Measurements from ENCODE around the gene SHISA9. TPM values are rescaled to one million over a fixed set of nuclear protein-coding genes. Genes with fewer than 3 reads are reported as not detected.

SHISA9 gene
- total RNA-seq, 1 experiment from 2014 or later, result not detected

GRCh38 chr16:12971241-12971640 lies 69.8 kb downstream of the SHISA9 start:
- CTCF ChIA-PET, result no interaction called here
- no peak overlapping the region for H2AFZ ChIP-seq (ENCODE audit: low read depth, low read length, poor library complexity, severe bottlenecking)
- H3K4me3 ChIP-seq (replicated peaks in 1 of 2; ENCODE audit: low read depth in 1 of 2, low read length in 2 of 2), result no peak overlapping the region
- peaks cover 0 to 5% of the 10 kb centered on the region in 2 experiments; a peak in 2 of 4 replicates for H3K4me1 ChIP-seq (ENCODE audit: control insufficient read depth in 1 of 2, insufficient read depth in 2 of 2, low read length in 2 of 2)
- H4K20me1 ChIP-seq (ENCODE audit: insufficient read depth), result no peaks in the 10 kb centered on the region
- H3K27ac ChIP-seq (ENCODE audit: low read depth, low read length), result no peak overlapping the region
- POLR2A ChIA-PET, result no interaction called here
- H3K79me2 ChIP-seq (ENCODE audit: insufficient read depth, low read length), result no peaks in the 10 kb centered on the region
- peaks cover 5% of the 10 kb centered on the region; the same call in 1 of the 2 replicates for H3K27me3 ChIP-seq (ENCODE audit: insufficient read depth, low read length)
- no peaks in the 10 kb centered on the region for H3K9me3 ChIP-seq (ENCODE audit: control insufficient read depth in 1 of 2, insufficient read depth in 1 of 2, low read depth in 1 of 2, low read length in 2 of 2)
- ATAC-seq (0 out of 2 replicates have a peak, but pooled peaks have one; percentile 38), DNase-seq (ENCODE audit: low read depth, low spot score) (no peak)
- BruUV-seq (replicated peaks), result no TSS peak
- RAD21 ChIA-PET (ENCODE audit: low non-redundant PET in 1 of 2, low total read pairs in 2 of 2, uncharacterized antibody in 2 of 2, unreplicated experiment in 2 of 2), result no interaction called here
- no peak overlapping the region for H3K9ac ChIP-seq (ENCODE audit: low read length)
- intact Hi-C loops (cut with micrococcal nuclease), result no loop called here
- H3K9me2 ChIP-seq (ENCODE audit: insufficient read depth), result no peaks in the 10 kb centered on the region
- H3K36me3 ChIP-seq (ENCODE audit: control insufficient read depth in 1 of 2, insufficient read depth in 2 of 2, low read length in 2 of 2), result no peaks in the 10 kb centered on the region
- H3K4me2 ChIP-seq (ENCODE audit: low read length), result no peak overlapping the region
- TF ChIP-seq EZH2phosphoT487 (IDR thresholded peaks at IDR 0.05; ENCODE audit: borderline replicate concordance), result no peak
- no peak for TF ChIP-seq ELF1 (IDR thresholded peaks at IDR 0.05; ENCODE audit: borderline replicate concordance, low read depth)
- no peak for TF ChIP-seq YY1 (IDR thresholded peaks at IDR 0.05; ENCODE audit: extremely low read depth, insufficient replicate concordance, low read depth, low read length)
- no peak for TF ChIP-seq SP1 (IDR thresholded peaks at IDR 0.05; ENCODE audit: low read depth)
- no peak for TF ChIP-seq MAX (IDR thresholded peaks at IDR 0.05)
- TF ChIP-seq TCF7L2 (IDR thresholded peaks at IDR 0.05; ENCODE audit: borderline replicate concordance, extremely low read depth, insufficient read depth, insufficient read length), result no peak
- TF ChIP-seq JUND (IDR thresholded peaks at IDR 0.05), result no peak
- no peak for TF ChIP-seq POLR2A (IDR thresholded peaks at IDR 0.05; ENCODE audit: borderline replicate concordance, extremely low read depth, insufficient read depth, insufficient read length)
- no peak for TF ChIP-seq CEBPB (IDR thresholded peaks at IDR 0.05; ENCODE audit: low read depth)
- no peak for TF ChIP-seq SRF (IDR thresholded peaks at IDR 0.05; ENCODE audit: low read depth)

GRCh38 chr16:12972246-12972645 lies 70.8 kb downstream of the SHISA9 start:
- Histone ChIP-seq H3K9me3 (ENCODE audit: control insufficient read depth in 1 of 2, insufficient read depth in 1 of 2, low read depth in 1 of 2, low read length in 2 of 2) (no peaks in the 10 kb centered on the region), H4K20me1 (ENCODE audit: insufficient read depth) (no peaks in the 10 kb centered on the region), H3K79me2 (ENCODE audit: insufficient read depth, low read length) (no peaks in the 10 kb centered on the region), H3K9me2 (ENCODE audit: insufficient read depth) (no peaks in the 10 kb centered on the region), H3K9ac (ENCODE audit: low read length) (no peak overlapping the region), H3K27me3 (ENCODE audit: insufficient read depth, low read length) (peaks cover 11% of the 10 kb centered on the region; the same call in 1 of the 2 replicates), H3K4me2 (ENCODE audit: low read length) (no peak overlapping the region), H3K4me1 (ENCODE audit: control insufficient read depth in 1 of 2, insufficient read depth in 2 of 2, low read length in 2 of 2) (peaks cover 0 to 5% of the 10 kb centered on the region in 2 experiments; a peak in 2 of 4 replicates), H2AFZ (ENCODE audit: low read depth, low read length, poor library complexity, severe bottlenecking) (no peak overlapping the region), H3K36me3 (ENCODE audit: control insufficient read depth in 1 of 2, insufficient read depth in 2 of 2, low read length in 2 of 2) (no peaks in the 10 kb centered on the region), H3K4me3 (replicated peaks in 1 of 2; ENCODE audit: low read depth in 1 of 2, low read length in 2 of 2) (no peak overlapping the region), H3K27ac (ENCODE audit: low read depth, low read length) (no peak overlapping the region)
- ChIA-PET POLR2A (no interaction called here), CTCF (no interaction called here), RAD21 (ENCODE audit: low non-redundant PET in 1 of 2, low total read pairs in 2 of 2, uncharacterized antibody in 2 of 2, unreplicated experiment in 2 of 2) (no interaction called here)
- intact Hi-C loops (cut with micrococcal nuclease), result no loop called here
- no TSS peak for BruUV-seq (replicated peaks)
- ATAC-seq (no peak), DNase-seq (ENCODE audit: low read depth, low spot score) (no peak)
- TF ChIP-seq POLR2AphosphoS5 (IDR thresholded peaks at IDR 0.05; ENCODE audit: low read depth, low read length) (no peak), FOSL1 (IDR thresholded peaks at IDR 0.05; ENCODE audit: low read depth) (no peak), CBX3 (IDR thresholded peaks at IDR 0.05; ENCODE audit: low read depth) (no peak), REST (IDR thresholded peaks at IDR 0.05; ENCODE audit: low read depth) (no peak), MAX (IDR thresholded peaks at IDR 0.05) (no peak), JUND (IDR thresholded peaks at IDR 0.05) (no peak), YY1 (IDR thresholded peaks at IDR 0.05; ENCODE audit: extremely low read depth, insufficient replicate concordance, low read depth, low read length) (no peak), TCF7L2 (IDR thresholded peaks at IDR 0.05; ENCODE audit: borderline replicate concordance, extremely low read depth, insufficient read depth, insufficient read length) (no peak), ATF3 (IDR thresholded peaks at IDR 0.05) (no peak), RAD21 (IDR thresholded peaks at IDR 0.05; ENCODE audit: low read depth) (no peak)
